ENCODE measurements around the gene SH3BGR.

DNA sequence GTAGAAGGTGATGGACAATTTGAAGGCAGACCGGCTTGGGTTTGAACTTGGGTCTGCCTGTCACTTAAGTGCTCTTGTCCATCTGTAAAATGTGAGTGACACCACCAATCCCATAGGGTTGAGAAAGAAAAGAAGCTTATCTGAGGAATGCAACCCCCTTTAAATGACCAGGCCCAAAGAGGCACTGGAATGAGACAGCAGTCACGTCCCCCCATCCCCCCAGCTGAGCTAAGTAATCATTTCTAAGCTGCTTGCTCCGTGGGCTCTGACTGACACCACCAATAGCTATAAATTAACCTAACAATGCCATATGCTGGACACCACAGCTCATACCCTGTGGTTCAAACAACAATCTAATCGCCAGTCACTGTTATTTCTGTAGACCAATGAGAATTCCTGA lies 21.3 kb upstream of the SH3BGR start:
- no peak for TF ChIP-seq EZH2 (IDR thresholded peaks at IDR 0.05; ENCODE audit: insufficient read depth, low read length)
- TF ChIP-seq, protein P1, sequence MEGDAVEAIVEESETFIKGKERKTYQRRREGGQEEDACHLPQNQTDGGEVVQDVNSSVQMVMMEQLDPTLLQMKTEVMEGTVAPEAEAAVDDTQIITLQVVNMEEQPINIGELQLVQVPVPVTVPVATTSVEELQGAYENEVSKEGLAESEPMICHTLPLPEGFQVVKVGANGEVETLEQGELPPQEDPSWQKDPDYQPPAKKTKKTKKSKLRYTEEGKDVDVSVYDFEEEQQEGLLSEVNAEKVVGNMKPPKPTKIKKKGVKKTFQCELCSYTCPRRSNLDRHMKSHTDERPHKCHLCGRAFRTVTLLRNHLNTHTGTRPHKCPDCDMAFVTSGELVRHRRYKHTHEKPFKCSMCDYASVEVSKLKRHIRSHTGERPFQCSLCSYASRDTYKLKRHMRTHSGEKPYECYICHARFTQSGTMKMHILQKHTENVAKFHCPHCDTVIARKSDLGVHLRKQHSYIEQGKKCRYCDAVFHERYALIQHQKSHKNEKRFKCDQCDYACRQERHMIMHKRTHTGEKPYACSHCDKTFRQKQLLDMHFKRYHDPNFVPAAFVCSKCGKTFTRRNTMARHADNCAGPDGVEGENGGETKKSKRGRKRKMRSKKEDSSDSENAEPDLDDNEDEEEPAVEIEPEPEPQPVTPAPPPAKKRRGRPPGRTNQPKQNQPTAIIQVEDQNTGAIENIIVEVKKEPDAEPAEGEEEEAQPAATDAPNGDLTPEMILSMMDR (IDR thresholded peaks at IDR 0.05; ENCODE audit: insufficient read depth, low read depth, low read length) = no peak
